Sigmoid colon (tissue), 3 donors: ENCODE data around the gene CNTN5.

Source experiments
- CTCF ChIP-seq, 4 experiments: fragments of 450-650 bp in 3 of 4; fragments of 200-600 bp in 1 of 4; IDR thresholded peaks; one replicate each; pipeline ENCODE4 v1.5.1; 2016 to 2019; ENCODE audit warnings: antibody characterized with exemption in 4 of 4, mild to moderate bottlenecking in 3 of 4, moderate library complexity in 2 of 4
- POLR2A ChIP-seq, 2 donors: fragments of 450-650 bp; IDR thresholded peaks; one replicate each; pipeline ENCODE4 v1.6.1; 2016; ENCODE audit warnings: antibody characterized with exemption in 2 of 2, mild to moderate bottlenecking in 2 of 2, moderate library complexity in 2 of 2

GRCh38 chr11:99135508-99135907, 114.8 kb downstream of the CNTN5 start:
- TF ChIP-seq POLR2A (IDR thresholded peaks at IDR 0.05) (no peak), CTCF (IDR thresholded peaks at IDR 0.05) (no peak)
